Keratinocyte (primary cell): ENCODE results near the gene CFAP77. TPM values are rescaled to one million over a fixed set of nuclear protein-coding genes. Genes with fewer than 3 reads are reported as not detected.

Experiments
- DNase-seq: peaks from one replicate; pipeline ENCODE4 v3.0.0-alpha.2; 2011; ENCODE audit warnings: low read depth, missing footprints, low spot score
- FAIRE-seq: peaks from 2 replicates; lab custom pipeline; 2011; peaks lifted over from hg19 to GRCh38; lab: Jason Lieb, UNC
- H2AFZ ChIP-seq: 2 replicates; pipeline ENCODE4 v1.6.0; 2012; ENCODE audit warnings: low read length, control low read depth, inconsistent platforms; ENCODE audit not compliant: control insufficient read depth
- H3K27ac ChIP-seq: 2 replicates; pipeline ENCODE4 v1.5.1; 2011; ENCODE audit warnings: low read length; ENCODE audit not compliant: control insufficient read depth, insufficient read depth
- H3K27me3 ChIP-seq: 3 replicates; pipeline ENCODE4 v1.6.0; 2011; ENCODE audit warnings: low read length; ENCODE audit not compliant: control insufficient read depth, insufficient read depth; ENCODE audit errors: extremely low read depth
- H3K36me3 ChIP-seq, 2 experiments: 2 replicates in 1 of 2; 3 replicates in 1 of 2; pipeline ENCODE4 v1.5.1; 2011; ENCODE audit warnings: low read length in 2 of 2, mild to moderate bottlenecking in 1 of 2; ENCODE audit not compliant: control insufficient read depth in 2 of 2, insufficient read depth in 2 of 2; ENCODE audit errors: extremely low read depth in 1 of 2
- H3K4me1 ChIP-seq: 3 replicates; pipeline ENCODE4 v1.5.1; 2011; ENCODE audit warnings: low read length; ENCODE audit not compliant: control insufficient read depth, insufficient read depth; ENCODE audit errors: extremely low read depth
- H3K4me2 ChIP-seq: 3 replicates; pipeline ENCODE4 v1.6.0; 2011; ENCODE audit warnings: low read depth, low read length; ENCODE audit not compliant: control insufficient read depth, insufficient read depth; ENCODE audit errors: extremely low read depth
- H3K4me3 ChIP-seq, 3 experiments: fragments of 200-600 bp in 1 of 3; sonication (generic) in 1 of 3; 2 replicates in 2 of 3; 3 replicates in 1 of 3; pipeline ENCODE4 v1.5.1; 2011 to 2016; ENCODE audit warnings: low read length in 3 of 3, mild to moderate bottlenecking in 3 of 3, control low read depth in 2 of 3, inconsistent platforms in 1 of 3, low read depth in 1 of 3, mixed read lengths in 1 of 3, mixed run types in 1 of 3, moderate library complexity in 1 of 3; ENCODE audit not compliant: control insufficient read depth in 2 of 3, insufficient read depth in 2 of 3; ENCODE audit errors: extremely low read depth in 1 of 3
- H3K79me2 ChIP-seq: 2 replicates; pipeline ENCODE4 v1.6.0; 2012; ENCODE audit warnings: low read length; ENCODE audit not compliant: control insufficient read depth, insufficient read depth
- H3K9ac ChIP-seq: 3 replicates; pipeline ENCODE4 v1.6.0; 2011; ENCODE audit warnings: low read length; ENCODE audit not compliant: control insufficient read depth, insufficient read depth; ENCODE audit errors: extremely low read depth
- H3K9me1 ChIP-seq: 3 replicates; pipeline ENCODE4 v1.6.0; 2011; ENCODE audit warnings: low read length; ENCODE audit not compliant: control insufficient read depth, insufficient read depth; ENCODE audit errors: extremely low read depth
- H3K9me3 ChIP-seq: 2 replicates; pipeline ENCODE4 v1.5.1; 2012; ENCODE audit warnings: low read depth, low read length; ENCODE audit not compliant: control insufficient read depth
- H4K20me1 ChIP-seq: 3 replicates; pipeline ENCODE4 v1.6.0; 2011; ENCODE audit warnings: low read length; ENCODE audit not compliant: control insufficient read depth, insufficient read depth; ENCODE audit errors: extremely low read depth
- CTCF ChIP-seq, 3 experiments: IDR thresholded peaks in 1 of 3; conservative IDR thresholded peaks in 1 of 3; optimal IDR thresholded peaks in 1 of 3; 2 replicates in 2 of 3; 3 replicates in 1 of 3; pipeline versions ENCODE3 to v1.5.1; 2011; ENCODE audit warnings: low read length in 3 of 3, mild to moderate bottlenecking in 3 of 3, moderate library complexity in 2 of 3, control low read depth in 1 of 3, inconsistent platforms in 1 of 3; ENCODE audit not compliant: insufficient read depth in 2 of 3; ENCODE audit errors: extremely low read depth in 1 of 3
- EZH2 ChIP-seq: IDR thresholded peaks from one replicate; pipeline ENCODE4 v1.6.1; 2012; ENCODE audit warnings: inconsistent platforms, mild to moderate bottlenecking, low read length, moderate library complexity
- dilution Hi-C: fragments of 300-500 bp; cut with MboI; formaldehyde crosslinking; loops from one replicate; pipeline ENCODE4 v1.7.0; 2020; ENCODE audit warnings: low sequenced_read_pairs; ENCODE audit not compliant: extremely low pct_ligation_motif_present
- polyA plus RNA-seq, 5 experiments: library from polyadenylated mRNA; depleted of rRNA in 3 of 5; stranded (reverse) in 3 of 5; stranded (forward) in 1 of 5; unstranded in 1 of 5; fragments of >200 nt; gene quantifications; 1 replicate in 1 of 5; 2 replicates in 3 of 5; 3 replicates in 1 of 5; pipeline versions ENCODE4 v1.2.1 to v1.2.3, GENCODE V29; 2011 to 2012; ENCODE audit warnings: missing spikeins in 2 of 5, low read depth in 1 of 5, low replicate concordance in 1 of 5

CFAP77 gene
- polyA plus RNA-seq, 1 donor (not counting 4 experiments of a cell fraction or from before 2014, with no cell fraction given) = not detected

- Histone ChIP-seq H3K27ac (no peak overlapping the region), H3K4me1 (no peaks in the 10 kb centered on the region), H3K9me1 (no peaks in the 10 kb centered on the region), H4K20me1 (no peaks in the 10 kb centered on the region), H3K4me3 (no peak overlapping the region), H3K27me3 (peaks cover 25% of the 10 kb centered on the region), H2AFZ (no peak overlapping the region), H3K36me3 (no peaks in the 10 kb centered on the region), H3K4me2 (no peak overlapping the region), H3K79me2 (no peaks in the 10 kb centered on the region), H3K9ac (no peak overlapping the region), H3K9me3 (no peaks in the 10 kb centered on the region)
- no peak for TF ChIP-seq EZH2
- no peak for TF ChIP-seq CTCF (optimal IDR thresholded peaks at IDR 0.05 in 1 of 3, IDR thresholded peaks at IDR 0.05 in 1 of 3, conservative IDR thresholded peaks at IDR 0.05 in 1 of 3; ENCODE audit: extremely low read depth in 1 of 3, insufficient read depth in 2 of 3, low read length in 3 of 3)
- dilution Hi-C loops = no loop called here
- DNase-seq (no peak), FAIRE-seq (no peak)
Measured at GRCh38 chr9:132472599-132472998, 62.6 kb downstream of the CFAP77 start.

- H3K9me1 ChIP-seq = no peaks in the 10 kb centered on the region
- H3K79me2 ChIP-seq = no peaks in the 10 kb centered on the region
- FAIRE-seq (no peak), DNase-seq (no peak)
- no peaks in the 10 kb centered on the region for H3K4me1 ChIP-seq
- no peak for TF ChIP-seq EZH2
- no peak for TF ChIP-seq CTCF (optimal IDR thresholded peaks at IDR 0.05 in 1 of 3, IDR thresholded peaks at IDR 0.05 in 1 of 3, conservative IDR thresholded peaks at IDR 0.05 in 1 of 3; ENCODE audit: extremely low read depth in 1 of 3, insufficient read depth in 2 of 3, low read length in 3 of 3)
- H3K27ac ChIP-seq = no peak overlapping the region
- H3K27me3 ChIP-seq = peaks cover 26% of the 10 kb centered on the region
- H3K36me3 ChIP-seq = no peaks in the 10 kb centered on the region
- H2AFZ ChIP-seq = no peak overlapping the region
- H3K4me3 ChIP-seq = no peak overlapping the region
- H4K20me1 ChIP-seq = no peaks in the 10 kb centered on the region
- no peak overlapping the region for H3K4me2 ChIP-seq
- dilution Hi-C loops = no loop called here
- H3K9ac ChIP-seq = no peak overlapping the region
- no peaks in the 10 kb centered on the region for H3K9me3 ChIP-seq
Measured at GRCh38 chr9:132474253-132474652, 64.2 kb downstream of the CFAP77 start.
